Spleen (tissue), 11 donors: ENCODE measurements around the gene KLHL26. TPM values are rescaled to one million over a fixed set of nuclear protein-coding genes. Genes with fewer than 3 reads are reported as not detected.
A peak's percentile ranks its signal among the peaks of the same experiment; 100 is the strongest.

Source experiments
- DNase-seq: peaks from one replicate; pipeline ENCODE4 v3.0.0-alpha.2; 2020
- H3K27ac ChIP-seq, 8 donors: fragments of 200-600 bp; sonication (generic) in 7 of 8; 1 replicate in 4 of 8; 2 replicates in 4 of 8; pipeline versions ENCODE4 v1.5.0 to v1.8.0; 2016 to 2021; ENCODE audit warnings: inconsistent platforms in 4 of 8, mild to moderate bottlenecking in 4 of 8, moderate library complexity in 1 of 8
- H3K27me3 ChIP-seq, 7 donors: fragments of 200-600 bp; sonication (generic) in 6 of 7; replicated peaks in 1 of 7; 1 replicate in 4 of 7; 2 replicates in 3 of 7; pipeline versions ENCODE4 v1.5.0 to v1.8.0; 2016 to 2021; ENCODE audit warnings: inconsistent platforms in 3 of 7, mild to moderate bottlenecking in 1 of 7
- H3K36me3 ChIP-seq, 6 donors: fragments of 200-600 bp; sonication (generic) in 5 of 6; 1 replicate in 4 of 6; 2 replicates in 2 of 6; pipeline versions ENCODE4 v1.5.0 to v1.8.0; 2016 to 2021; ENCODE audit warnings: inconsistent platforms in 2 of 6
- H3K4me1 ChIP-seq, 6 donors: fragments of 200-600 bp; sonication (generic) in 5 of 6; 1 replicate in 3 of 6; 2 replicates in 3 of 6; pipeline versions ENCODE4 v1.5.0 to v1.8.0; 2016 to 2021; ENCODE audit warnings: inconsistent platforms in 3 of 6
- H3K4me3 ChIP-seq, 8 donors: fragments of 200-600 bp; sonication (generic) in 7 of 8; 1 replicate in 4 of 8; 2 replicates in 4 of 8; pipeline versions ENCODE4 v1.5.0 to v1.8.0; 2016 to 2021; ENCODE audit warnings: inconsistent platforms in 4 of 8, mild to moderate bottlenecking in 4 of 8, moderate library complexity in 2 of 8
- H3K9me3 ChIP-seq, 8 donors: fragments of 200-600 bp; sonication (generic) in 7 of 8; 1 replicate in 4 of 8; 2 replicates in 4 of 8; pipeline versions ENCODE4 v1.5.0 to v1.8.0; 2016 to 2021; ENCODE audit warnings: inconsistent platforms in 4 of 8
- POLR2A ChIP-seq, 3 donors: fragments of 450-650 bp; IDR thresholded peaks; one replicate each; pipeline ENCODE4 v1.5.1; 2017; ENCODE audit warnings: antibody characterized with exemption in 3 of 3, mild to moderate bottlenecking in 1 of 3
- POLR2AphosphoS5 ChIP-seq, 3 donors: sonication (generic); formaldehyde crosslinking; IDR thresholded peaks; one replicate each; pipeline ENCODE4 v1.5.1; 2017; ENCODE audit warnings: antibody characterized with exemption in 3 of 3
- WGBS, 5 donors: extraction: QIAGEN DNeasy Blood & Tissue Kit in 3 of 5; methylation state at CpG; one replicate each; pipeline versions ENCODE4 v1.1.5 to v1.1.7; 2013 to 2018; 5-methylcytosine and 5-hydroxymethylcytosine counted together
- intact Hi-C: fragments of 100-400 bp; cut with DNase I; formaldehyde crosslinking; loops from one replicate; pipeline ENCODE4 v1.15.0; 2023; ENCODE audit warnings: low total_unique reads
- polyA plus RNA-seq, 3 donors: library from polyadenylated mRNA; stranded (reverse); fragments of 200-250 nt; gene quantifications; one replicate each; pipeline ENCODE4 v1.2.1, GENCODE V29; 2013
- total RNA-seq, 7 donors: library from RNA; depleted of rRNA in 3 of 7; stranded (reverse); fragments of >200 nt in 3 of 7; fragmentation: NEBNext Ultra II Directional in 4 of 7; extraction: Animal tissue kit (Norgen Biotek cat#: 25700) in 4 of 7; gene quantifications; one replicate each; pipeline versions ENCODE4 v1.1.0 to v1.2.1, GENCODE V29; 2016 to 2021
- TF ChIP-seq, protein P1 (sequence below), 11 experiments: fragments of 200-600 bp in 7 of 11; fragments of 450-650 bp in 4 of 11; sonication (generic) in 4 of 11; IDR thresholded peaks in 8 of 11; conservative IDR thresholded peaks in 3 of 11; 1 replicate in 7 of 11; 2 replicates in 4 of 11; pipeline versions ENCODE4 v1.4.0 to v1.8.0; 2016 to 2021; ENCODE audit warnings: antibody characterized with exemption in 11 of 11, inconsistent platforms in 4 of 11, mild to moderate bottlenecking in 1 of 11
- donor health status: healthy with polysubstance abuse.
- donor health status: DM: no; HTN: no; CAD: no; lungs with moderate emphysema.
- donor health status: DM: no; HTN: no; CAD: no.
- donor health status: Bipolar disorder and iron deficiency.
- donor health status: healthy.
- donor health status: DM: no; HTN: no; CAD: no.
- donor health status: DM: yes; HTN: yes; CAD: no.

Gene KLHL26
- total and polyA plus RNA-seq, 10 donors = 1.7 to 23.1 (median 7.2) TPM

DNA sequence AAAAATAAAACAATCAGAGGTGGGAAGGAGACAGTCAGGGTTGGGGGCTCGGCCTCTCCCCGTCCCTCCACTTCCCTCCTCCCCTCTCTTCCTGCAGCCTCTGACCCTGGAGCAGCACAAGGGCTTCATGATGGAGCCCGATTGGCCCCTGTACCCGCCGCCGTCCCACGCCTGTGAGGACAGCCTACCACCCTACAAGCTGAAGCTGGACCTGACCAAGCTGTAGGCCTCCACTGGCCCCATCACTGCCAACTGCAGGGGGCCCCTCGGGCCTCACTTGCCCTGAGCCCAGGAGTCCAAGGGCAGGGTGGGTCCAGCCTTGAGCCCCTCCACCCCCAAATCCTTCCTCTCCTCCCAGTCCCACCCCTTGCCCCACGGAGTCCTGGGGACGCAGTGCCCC is 16.5 kb upstream of the KLHL26 start:
- H3K4me1 ChIP-seq = no peaks in the 10 kb centered on the region
- H3K36me3 ChIP-seq = no peaks in the 10 kb centered on the region
- no peak for DNase-seq
- intact Hi-C loops = no loop called here
- TF ChIP-seq, protein P1, sequence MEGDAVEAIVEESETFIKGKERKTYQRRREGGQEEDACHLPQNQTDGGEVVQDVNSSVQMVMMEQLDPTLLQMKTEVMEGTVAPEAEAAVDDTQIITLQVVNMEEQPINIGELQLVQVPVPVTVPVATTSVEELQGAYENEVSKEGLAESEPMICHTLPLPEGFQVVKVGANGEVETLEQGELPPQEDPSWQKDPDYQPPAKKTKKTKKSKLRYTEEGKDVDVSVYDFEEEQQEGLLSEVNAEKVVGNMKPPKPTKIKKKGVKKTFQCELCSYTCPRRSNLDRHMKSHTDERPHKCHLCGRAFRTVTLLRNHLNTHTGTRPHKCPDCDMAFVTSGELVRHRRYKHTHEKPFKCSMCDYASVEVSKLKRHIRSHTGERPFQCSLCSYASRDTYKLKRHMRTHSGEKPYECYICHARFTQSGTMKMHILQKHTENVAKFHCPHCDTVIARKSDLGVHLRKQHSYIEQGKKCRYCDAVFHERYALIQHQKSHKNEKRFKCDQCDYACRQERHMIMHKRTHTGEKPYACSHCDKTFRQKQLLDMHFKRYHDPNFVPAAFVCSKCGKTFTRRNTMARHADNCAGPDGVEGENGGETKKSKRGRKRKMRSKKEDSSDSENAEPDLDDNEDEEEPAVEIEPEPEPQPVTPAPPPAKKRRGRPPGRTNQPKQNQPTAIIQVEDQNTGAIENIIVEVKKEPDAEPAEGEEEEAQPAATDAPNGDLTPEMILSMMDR (IDR thresholded peaks at IDR 0.05 in 8 of 11, conservative IDR thresholded peaks at IDR 0.05 in 3 of 11) = no peak
- TF ChIP-seq POLR2AphosphoS5 (IDR thresholded peaks at IDR 0.05) = no peak
- TF ChIP-seq POLR2A (IDR thresholded peaks at IDR 0.05) = no peak
- 79 to 91% (median 83%) methylated on average over 10 of the region's 10 CpGs for WGBS, 5 donors
- H3K27me3 ChIP-seq = peaks cover 0 to 48% (median 5%) of the 10 kb centered on the region in 7 donors
- no peak overlapping the region for H3K27ac ChIP-seq
- no peaks in the 10 kb centered on the region for H3K9me3 ChIP-seq
- no peak overlapping the region for H3K4me3 ChIP-seq

DNA sequence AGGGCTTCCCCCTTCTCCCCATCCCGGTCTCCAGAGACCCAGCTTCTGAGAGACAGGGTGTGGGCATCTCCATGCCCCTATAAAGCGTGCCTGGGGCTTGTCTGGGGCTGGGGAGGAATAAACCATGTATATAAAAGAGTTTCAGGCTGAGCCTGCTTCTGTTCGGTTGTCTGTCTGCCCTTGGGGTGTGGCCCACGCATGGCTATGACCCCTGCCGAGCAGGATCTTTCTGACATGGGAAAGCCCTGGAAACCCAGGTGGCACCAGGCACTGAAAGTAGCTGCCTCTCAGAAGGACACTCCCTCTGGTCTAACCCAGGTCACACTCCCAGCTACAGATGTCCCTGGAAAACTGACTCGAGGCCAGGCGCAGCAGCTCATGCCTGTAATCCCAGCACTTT is 15.9 kb upstream of the KLHL26 start:
- H3K27me3 ChIP-seq = peaks cover 0 to 42% (median 5%) of the 10 kb centered on the region in 7 donors
- TF ChIP-seq POLR2AphosphoS5 (IDR thresholded peaks at IDR 0.05) (no peak), POLR2A (IDR thresholded peaks at IDR 0.05) (no peak)
- TF ChIP-seq, protein P1 (IDR thresholded peaks at IDR 0.05 in 8 of 11, conservative IDR thresholded peaks at IDR 0.05 in 3 of 11) = no peak

DNA sequence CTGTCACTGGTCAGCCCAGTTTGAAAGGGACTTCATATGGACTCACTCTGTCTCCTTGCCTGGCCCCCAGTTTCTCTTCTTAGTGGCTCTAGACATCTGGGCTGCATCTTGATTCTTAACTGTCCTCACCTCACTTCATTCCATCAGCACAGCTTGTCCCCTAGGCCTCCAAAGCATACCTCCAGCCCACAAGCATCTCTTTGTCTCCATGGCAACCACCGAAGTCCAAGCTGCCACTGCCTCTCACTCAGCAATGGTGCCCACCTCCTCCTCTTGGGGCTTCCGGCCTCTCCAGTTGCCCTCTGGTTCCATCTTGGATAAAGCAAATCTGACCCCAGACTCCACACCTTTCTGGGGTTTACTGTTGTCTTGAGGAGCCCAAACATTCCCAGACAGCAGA is 9.9 kb upstream of the KLHL26 start:
- WGBS, 5 donors = 69 to 83% (median 73%) methylated on average over 2 of the region's 2 CpGs
- Histone ChIP-seq H3K27me3 (peaks cover 0 to 6% (median 0%) of the 10 kb centered on the region in 7 donors), H3K36me3 (no peaks in the 10 kb centered on the region), H3K27ac (no peak overlapping the region), H3K9me3 (no peaks in the 10 kb centered on the region), H3K4me3 (no peak overlapping the region), H3K4me1 (no peaks in the 10 kb centered on the region)
- TF ChIP-seq POLR2AphosphoS5 (IDR thresholded peaks at IDR 0.05) = no peak
- no peak for TF ChIP-seq POLR2A (IDR thresholded peaks at IDR 0.05)
- TF ChIP-seq, protein P1 (IDR thresholded peaks at IDR 0.05 in 8 of 11, conservative IDR thresholded peaks at IDR 0.05 in 3 of 11) = no peak
- DNase-seq = no peak
- intact Hi-C loops = no loop called here

More for the DNA sequence above, 15.9 kb upstream of the KLHL26 start:
- Histone ChIP-seq H3K4me3 (no peak overlapping the region), H3K36me3 (no peaks in the 10 kb centered on the region), H3K27ac (no peak overlapping the region), H3K9me3 (no peaks in the 10 kb centered on the region), H3K4me1 (no peaks in the 10 kb centered on the region)
- WGBS, 5 donors = 66 to 89% (median 82%) methylated on average over 5 to 7 of the region's 7 CpGs
- intact Hi-C loops = no loop called here
- DNase-seq = no peak

DNA sequence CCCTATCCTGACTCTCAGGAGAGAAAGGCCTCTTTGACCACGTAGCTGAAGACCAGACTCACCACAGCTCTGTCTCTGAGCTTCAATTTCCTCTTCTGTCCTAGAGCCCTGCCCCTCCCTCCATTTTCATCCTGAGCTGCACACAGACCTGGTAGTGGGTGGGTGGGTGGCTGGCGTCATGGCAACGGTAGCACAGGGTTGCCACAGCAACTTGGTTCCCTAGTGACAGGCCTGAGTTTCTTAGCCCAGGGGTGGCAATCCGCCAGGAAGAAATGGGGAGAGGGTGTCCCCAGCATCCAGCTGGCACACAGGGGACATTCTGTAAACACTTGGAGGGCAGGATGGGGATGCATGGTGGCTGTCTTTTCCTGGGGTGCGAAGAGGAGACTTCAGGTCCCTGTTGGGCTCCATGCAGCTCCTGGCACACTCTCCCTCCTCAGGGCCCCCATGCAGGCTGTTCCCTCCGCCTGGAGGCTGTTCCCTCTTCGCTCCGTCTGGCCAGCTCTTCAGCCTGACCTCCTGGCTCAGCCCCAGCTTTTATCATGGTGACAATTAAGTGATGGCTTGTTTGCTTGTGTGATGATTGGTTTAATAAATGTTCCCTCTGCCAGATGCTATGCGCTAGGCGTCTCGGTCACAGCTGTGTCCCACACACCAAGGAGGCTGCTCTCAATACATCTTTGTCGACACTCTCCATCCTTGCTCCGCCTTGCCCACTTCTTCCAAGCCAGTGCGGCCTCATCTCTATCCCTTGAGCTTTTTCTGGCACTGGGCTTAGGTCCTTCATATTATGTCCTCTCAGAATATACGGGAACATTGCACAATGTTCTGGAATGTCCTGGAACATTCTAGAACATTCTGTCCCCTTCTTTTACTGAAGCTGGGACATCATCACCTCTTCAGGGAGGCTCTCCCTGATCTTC is 7.4 kb upstream of the KLHL26 start:
- Histone ChIP-seq H3K27ac (peak overlapping the region in 5 of 8 donors; percentile 46 to 73 (median 51)), H3K9me3 (no peaks in the 10 kb centered on the region), H3K36me3 (no peaks in the 10 kb centered on the region), H3K27me3 (peaks cover 0 to 17% (median 0%) of the 10 kb centered on the region in 7 donors), H3K4me3 (no peak overlapping the region), H3K4me1 (no peaks in the 10 kb centered on the region)
- 64 to 83% (median 79%) methylated on average over 15 of the region's 15 CpGs for WGBS, 5 donors
- no peak for DNase-seq
- peak in 2 of 3 donors; percentile 44 to 62 for TF ChIP-seq POLR2AphosphoS5 (IDR thresholded peaks at IDR 0.05)
- no peak for TF ChIP-seq POLR2A (IDR thresholded peaks at IDR 0.05)
- intact Hi-C loops = no loop called here
